ENCODE data around the gene SMARCA2. TPM values are rescaled to one million over a fixed set of nuclear protein-coding genes. Genes with fewer than 3 reads are reported as not detected.

SMARCA2 gene
- total and polyA plus RNA-seq, 9 of the 15 experiments (the other 6 are each of a cell fraction or from before 2014, with no cell fraction given) = 8.0 to 34.8 (median 25.5) TPM

- TF ChIP-seq SAP30 (IDR thresholded peaks at IDR 0.05; ENCODE audit: borderline replicate concordance, insufficient read depth, low read depth, low read length, poor library complexity, severe bottlenecking) (no peak), ZNF217 (CRISPR knock-in tag; IDR thresholded peaks at IDR 0.05) (no peak), E2F5 (CRISPR knock-in tag; IDR thresholded peaks at IDR 0.05) (no peak), NR2C2 (CRISPR knock-in tag; IDR thresholded peaks at IDR 0.05) (no peak), NR2C2 (tag; IDR thresholded peaks at IDR 0.05) (no peak), NFATC3 (IDR thresholded peaks at IDR 0.05) (no peak), GATAD2A (IDR thresholded peaks at IDR 0.05) (no peak), ZBTB26 (CRISPR knock-in tag; IDR thresholded peaks at IDR 0.05) (no peak), ZNF197 (CRISPR knock-in tag; IDR thresholded peaks at IDR 0.05; ENCODE audit: low read depth) (no peak), PRDM10 (IDR thresholded peaks at IDR 0.05; ENCODE audit: partially characterized antibody) (no peak), U2AF1 (optimal IDR thresholded peaks at IDR 0.05; ENCODE audit: low read depth, low read length) (no peak), PHF21A (IDR thresholded peaks at IDR 0.05; ENCODE audit: borderline replicate concordance, low read depth) (no peak), SMAD2 (IDR thresholded peaks at IDR 0.05; ENCODE audit: low read depth, low read length) (no peak), TAF15 (IDR thresholded peaks at IDR 0.05; ENCODE audit: low read depth, low read length) (no peak), SRF (CRISPR knock-in tag; IDR thresholded peaks at IDR 0.05) (no peak), ZEB2 (IDR thresholded peaks at IDR 0.05) (no peak), DPF2 (IDR thresholded peaks at IDR 0.05) (0 out of 2 replicates have a peak, but pooled peaks have one; percentile 29), PPARD (CRISPR knock-in tag; IDR thresholded peaks at IDR 0.05) (no peak), POLR3A (IDR thresholded peaks at IDR 0.05; ENCODE audit: borderline replicate concordance, extremely low read depth, insufficient read depth, insufficient read length) (no peak), RFX7 (CRISPR knock-in tag; IDR thresholded peaks at IDR 0.05) (no peak), MCM7 (IDR thresholded peaks at IDR 0.05) (no peak)
- TF ChIP-seq, protein P1, sequence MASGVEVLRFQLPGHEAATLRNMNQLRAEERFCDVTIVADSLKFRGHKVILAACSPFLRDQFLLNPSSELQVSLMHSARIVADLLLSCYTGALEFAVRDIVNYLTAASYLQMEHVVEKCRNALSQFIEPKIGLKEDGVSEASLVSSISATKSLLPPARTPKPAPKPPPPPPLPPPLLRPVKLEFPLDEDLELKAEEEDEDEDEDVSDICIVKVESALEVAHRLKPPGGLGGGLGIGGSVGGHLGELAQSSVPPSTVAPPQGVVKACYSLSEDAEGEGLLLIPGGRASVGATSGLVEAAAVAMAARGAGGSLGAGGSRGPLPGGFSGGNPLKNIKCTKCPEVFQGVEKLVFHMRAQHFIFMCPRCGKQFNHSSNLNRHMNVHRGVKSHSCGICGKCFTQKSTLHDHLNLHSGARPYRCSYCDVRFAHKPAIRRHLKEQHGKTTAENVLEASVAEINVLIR (CRISPR knock-in tag; IDR thresholded peaks at IDR 0.05) = no peak
- TF ChIP-seq, protein P2, sequence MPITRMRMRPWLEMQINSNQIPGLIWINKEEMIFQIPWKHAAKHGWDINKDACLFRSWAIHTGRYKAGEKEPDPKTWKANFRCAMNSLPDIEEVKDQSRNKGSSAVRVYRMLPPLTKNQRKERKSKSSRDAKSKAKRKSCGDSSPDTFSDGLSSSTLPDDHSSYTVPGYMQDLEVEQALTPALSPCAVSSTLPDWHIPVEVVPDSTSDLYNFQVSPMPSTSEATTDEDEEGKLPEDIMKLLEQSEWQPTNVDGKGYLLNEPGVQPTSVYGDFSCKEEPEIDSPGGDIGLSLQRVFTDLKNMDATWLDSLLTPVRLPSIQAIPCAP (CRISPR knock-in tag; IDR thresholded peaks at IDR 0.05; ENCODE audit: borderline replicate concordance) = no peak
Measured at GRCh38 chr9:2012347-2012746, 2.8 kb upstream of the SMARCA2 start (continued).

Data from K562 (cell line).